ENCODE data around the gene WNT4.

WNT4 gene

GRCh38 chr1:22104865-22105437 lies 37.9 kb downstream of the WNT4 start:
- no peak for TF ChIP-seq CTCF (IDR thresholded peaks at IDR 0.05; ENCODE audit: borderline replicate concordance, insufficient read depth, low read depth, low read length)
- no peak overlapping the region for H3K4me3 ChIP-seq (ENCODE audit: low read depth, low read length)

- TF ChIP-seq CTCF (IDR thresholded peaks at IDR 0.05; ENCODE audit: borderline replicate concordance, insufficient read depth, low read depth, low read length), result no peak
- no peak overlapping the region for H3K4me3 ChIP-seq (ENCODE audit: low read depth, low read length)
These were observed 38.8 kb downstream of the WNT4 start for GRCh38 chr1:22104094-22104493.

- H3K4me3 ChIP-seq (ENCODE audit: low read depth, low read length), result no peak overlapping the region
- no peak for TF ChIP-seq CTCF (IDR thresholded peaks at IDR 0.05; ENCODE audit: borderline replicate concordance, insufficient read depth, low read depth, low read length)
These were observed 40.2 kb downstream of the WNT4 start for GRCh38 chr1:22102746-22103145.

GRCh38 chr1:22101995-22102394 lies 40.9 kb downstream of the WNT4 start:
- TF ChIP-seq CTCF (IDR thresholded peaks at IDR 0.05; ENCODE audit: borderline replicate concordance, insufficient read depth, low read depth, low read length), result no peak
- H3K4me3 ChIP-seq (ENCODE audit: low read depth, low read length), result no peak overlapping the region

GRCh38 chr1:22101199-22101598 lies 41.7 kb downstream of the WNT4 start:
- H3K4me3 ChIP-seq (ENCODE audit: low read depth, low read length), result no peak overlapping the region
- TF ChIP-seq CTCF (IDR thresholded peaks at IDR 0.05; ENCODE audit: borderline replicate concordance, insufficient read depth, low read depth, low read length), result no peak

GRCh38 chr1:22100168-22100567 lies 42.7 kb downstream of the WNT4 start:
- H3K4me3 ChIP-seq (ENCODE audit: low read depth, low read length), result no peak overlapping the region
- no peak for TF ChIP-seq CTCF (IDR thresholded peaks at IDR 0.05; ENCODE audit: borderline replicate concordance, insufficient read depth, low read depth, low read length)

GRCh38 chr1:22098752-22099151 lies 44.1 kb downstream of the WNT4 start:
- no peak overlapping the region for H3K4me3 ChIP-seq (ENCODE audit: low read depth, low read length)
- TF ChIP-seq CTCF (IDR thresholded peaks at IDR 0.05; ENCODE audit: borderline replicate concordance, insufficient read depth, low read depth, low read length), result no peak

Measured in GM12875 (cell line).